GM23338 (cell line): Measurements from ENCODE around the gene SHB. TPM values are rescaled to one million over a fixed set of nuclear protein-coding genes. Genes with fewer than 3 reads are reported as not detected.

Experiments used
- ATAC-seq: fragments of 200-7000 bp; cut with Tn5 transposase; 3 replicates; pipeline ENCODE4 v1.9.1; 2020
- DNase-seq: peaks from one replicate; pipeline ENCODE4 v3.0.0-alpha.2; 2015; ENCODE audit warnings: low spot score
- H2AFZ ChIP-seq: fragments of 200-600 bp; sonication (generic); 2 replicates; pipeline ENCODE4 v1.8.0; 2016; ENCODE audit warnings: antibody characterized with exemption, mild to moderate bottlenecking, moderate library complexity
- H3F3A ChIP-seq: fragments of 200-600 bp; sonication (generic); replicated peaks from 2 replicates; pipeline ENCODE4 v1.8.0; 2017; ENCODE audit warnings: antibody characterized with exemption, mixed run types, low read depth
- H3K27ac ChIP-seq: fragments of 200-600 bp; sonication (generic); 2 replicates; pipeline ENCODE4 v1.6.1; 2016; ENCODE audit warnings: low read depth
- H3K27me3 ChIP-seq: fragments of 200-600 bp; sonication (generic); 2 replicates; pipeline ENCODE4 v1.8.0; 2016; ENCODE audit warnings: mild to moderate bottlenecking, mixed run types, moderate library complexity; ENCODE audit not compliant: insufficient read depth
- H3K36me3 ChIP-seq: fragments of 200-600 bp; sonication (generic); 2 replicates; pipeline ENCODE4 v1.8.0; 2016; ENCODE audit warnings: mild to moderate bottlenecking; ENCODE audit not compliant: insufficient read depth
- H3K4me1 ChIP-seq: fragments of 200-600 bp; sonication (generic); 2 replicates; pipeline ENCODE4 v1.8.0; 2016; ENCODE audit warnings: mild to moderate bottlenecking, moderate library complexity; ENCODE audit not compliant: insufficient read depth
- H3K4me2 ChIP-seq: fragments of 200-600 bp; sonication (generic); 2 replicates; pipeline ENCODE4 v1.7.1; 2017; ENCODE audit warnings: mixed run types
- H3K4me3 ChIP-seq: fragments of 200-600 bp; sonication (generic); 2 replicates; pipeline ENCODE4 v1.6.1; 2016; ENCODE audit warnings: mixed run types
- H3K79me2 ChIP-seq: fragments of 200-600 bp; sonication (generic); replicated peaks from 2 replicates; pipeline ENCODE4 v1.8.0; 2017; ENCODE audit warnings: mild to moderate bottlenecking; ENCODE audit not compliant: insufficient read depth
- H3K9me2 ChIP-seq: fragments of 200-600 bp; sonication (generic); 2 replicates; pipeline ENCODE4 v1.8.0; 2017; ENCODE audit not compliant: insufficient read depth
- H4K20me1 ChIP-seq: fragments of 200-600 bp; sonication (generic); replicated peaks from 2 replicates; pipeline ENCODE4 v1.8.0; 2017; ENCODE audit warnings: mild to moderate bottlenecking; ENCODE audit not compliant: insufficient read depth
- H3K27ac Mint-ChIP-seq: 2 replicates; pipeline ENCODE4 v1.8.0; 2020; ENCODE audit warnings: inconsistent platforms, mild to moderate bottlenecking, moderate library complexity, mixed read lengths
- H3K27me3 Mint-ChIP-seq: 3 replicates; pipeline ENCODE4 v1.8.0; 2022; ENCODE audit warnings: low read depth, mild to moderate bottlenecking, moderate library complexity, mixed read lengths, inconsistent platforms; ENCODE audit not compliant: insufficient read depth, poor library complexity
- H3K36me3 Mint-ChIP-seq: 3 replicates; pipeline ENCODE4 v1.8.0; 2021; ENCODE audit warnings: low read depth, mild to moderate bottlenecking, inconsistent platforms, moderate library complexity, mixed read lengths
- H3K4me1 Mint-ChIP-seq: 3 replicates; pipeline ENCODE4 v1.8.0; 2020; ENCODE audit warnings: mild to moderate bottlenecking, inconsistent platforms, mixed read lengths
- H3K4me3 Mint-ChIP-seq: 3 replicates; pipeline ENCODE4 v1.8.0; 2021; ENCODE audit warnings: moderate library complexity, mild to moderate bottlenecking, inconsistent platforms, mixed read lengths
- H3K9me3 Mint-ChIP-seq: 3 replicates; pipeline ENCODE4 v1.8.0; 2020; ENCODE audit warnings: moderate library complexity, mild to moderate bottlenecking, inconsistent platforms, mixed read lengths
- CREB1 ChIP-seq: fragments of 250-450 bp; sonication (Bioruptor Pico); IDR thresholded peaks from 2 replicates; pipeline ENCODE4 v1.5.0; 2020; ENCODE audit warnings: low read depth, mild to moderate bottlenecking, moderate library complexity
- CTCF ChIP-seq, 2 experiments: fragments of 200-600 bp in 1 of 2; sonication (generic) in 1 of 2; conservative IDR thresholded peaks; 2 replicates each; pipeline versions ENCODE4 v1.5.1 to v1.6.1; 2016 to 2017; ENCODE audit warnings: antibody characterized with exemption in 2 of 2, low read depth in 2 of 2, mild to moderate bottlenecking in 2 of 2, moderate library complexity in 1 of 2
- ETS1 ChIP-seq: IDR thresholded peaks from 2 replicates; pipeline ENCODE4 v1.6.1; 2016; ENCODE audit warnings: antibody characterized with exemption
- EZH2 ChIP-seq: fragments of 200-600 bp; sonication (generic); IDR thresholded peaks from one replicate; pipeline ENCODE4 v1.8.0; 2017; ENCODE audit warnings: antibody characterized with exemption, mild to moderate bottlenecking, low read depth; ENCODE audit not compliant: unreplicated experiment
- EZH2phosphoT487 ChIP-seq: fragments of 200-600 bp; sonication (generic); IDR thresholded peaks from one replicate; pipeline ENCODE4 v1.8.1; 2018; ENCODE audit warnings: antibody characterized with exemption; ENCODE audit not compliant: unreplicated experiment
- JUNB ChIP-seq: IDR thresholded peaks from one replicate; pipeline ENCODE4 v1.6.1; 2016; ENCODE audit warnings: antibody characterized with exemption; ENCODE audit not compliant: unreplicated experiment
- NANOG ChIP-seq: IDR thresholded peaks from 2 replicates; pipeline ENCODE4 v1.6.1; 2016; ENCODE audit warnings: antibody characterized with exemption, borderline replicate concordance
- POLR2AphosphoS5 ChIP-seq: IDR thresholded peaks from 2 replicates; pipeline ENCODE4 v1.6.1; 2016; ENCODE audit warnings: antibody characterized with exemption, low read depth
- STAT1 ChIP-seq: IDR thresholded peaks from one replicate; pipeline ENCODE4 v1.6.1; 2016; ENCODE audit warnings: antibody characterized with exemption; ENCODE audit not compliant: unreplicated experiment
- ZNF114 ChIP-seq: fragments of 250-450 bp; sonication (Bioruptor Pico); IDR thresholded peaks from 2 replicates; pipeline ENCODE4 v1.5.0; 2020; ENCODE audit warnings: mild to moderate bottlenecking, moderate library complexity
- ZNF331 ChIP-seq: fragments of 250-450 bp; sonication (Bioruptor Pico); IDR thresholded peaks from 2 replicates; pipeline ENCODE4 v1.5.0; 2020; ENCODE audit warnings: low read depth, mild to moderate bottlenecking, moderate library complexity
- ZNF462 ChIP-seq: fragments of 250-450 bp; sonication (Bioruptor Pico); IDR thresholded peaks from 2 replicates; pipeline ENCODE4 v1.5.0; 2020; ENCODE audit warnings: mild to moderate bottlenecking, moderate library complexity
- polyA plus RNA-seq: library from polyadenylated mRNA; unstranded; fragments of >200 nt; fragmentation: Nextera tagmentation; extraction: Ambion mirVana; gene quantifications from 2 replicates; pipeline ENCODE4 v1.2.1, GENCODE V29; 2016
- total RNA-seq: library from RNA; depleted of rRNA; stranded (reverse); fragments of >200 nt; shearing (Covaris generic); gene quantifications from 2 replicates; pipeline ENCODE4 v1.2.3, GENCODE V29; 2014
- TF ChIP-seq, protein P1 (sequence below): IDR thresholded peaks from one replicate; pipeline ENCODE4 v1.6.1; 2018; ENCODE audit warnings: antibody characterized with exemption; ENCODE audit not compliant: unreplicated experiment

SHB gene
- total and polyA plus RNA-seq, 2 experiments from 2014 or later: 1.5 to 14.0 TPM

GRCh38 chr9:37969558-37970300 is 99.3 kb downstream of the SHB start:
- no peak for TF ChIP-seq EZH2
- no peak for TF ChIP-seq ETS1
- no peak for TF ChIP-seq JUNB
- TF ChIP-seq CREB1 (CRISPR knock-in tag): no peak
- TF ChIP-seq NANOG: no peak
- TF ChIP-seq ZNF114 (CRISPR knock-in tag): no peak
- no peak for TF ChIP-seq ZNF331 (CRISPR knock-in tag)
- TF ChIP-seq POLR2AphosphoS5: no peak
- TF ChIP-seq EZH2phosphoT487: no peak
- TF ChIP-seq STAT1: no peak
- no peak for TF ChIP-seq ZNF462
- no peak for TF ChIP-seq CTCF (conservative IDR thresholded peaks at IDR 0.05; ENCODE audit: low read depth in 2 of 2)
- TF ChIP-seq, protein P1, sequence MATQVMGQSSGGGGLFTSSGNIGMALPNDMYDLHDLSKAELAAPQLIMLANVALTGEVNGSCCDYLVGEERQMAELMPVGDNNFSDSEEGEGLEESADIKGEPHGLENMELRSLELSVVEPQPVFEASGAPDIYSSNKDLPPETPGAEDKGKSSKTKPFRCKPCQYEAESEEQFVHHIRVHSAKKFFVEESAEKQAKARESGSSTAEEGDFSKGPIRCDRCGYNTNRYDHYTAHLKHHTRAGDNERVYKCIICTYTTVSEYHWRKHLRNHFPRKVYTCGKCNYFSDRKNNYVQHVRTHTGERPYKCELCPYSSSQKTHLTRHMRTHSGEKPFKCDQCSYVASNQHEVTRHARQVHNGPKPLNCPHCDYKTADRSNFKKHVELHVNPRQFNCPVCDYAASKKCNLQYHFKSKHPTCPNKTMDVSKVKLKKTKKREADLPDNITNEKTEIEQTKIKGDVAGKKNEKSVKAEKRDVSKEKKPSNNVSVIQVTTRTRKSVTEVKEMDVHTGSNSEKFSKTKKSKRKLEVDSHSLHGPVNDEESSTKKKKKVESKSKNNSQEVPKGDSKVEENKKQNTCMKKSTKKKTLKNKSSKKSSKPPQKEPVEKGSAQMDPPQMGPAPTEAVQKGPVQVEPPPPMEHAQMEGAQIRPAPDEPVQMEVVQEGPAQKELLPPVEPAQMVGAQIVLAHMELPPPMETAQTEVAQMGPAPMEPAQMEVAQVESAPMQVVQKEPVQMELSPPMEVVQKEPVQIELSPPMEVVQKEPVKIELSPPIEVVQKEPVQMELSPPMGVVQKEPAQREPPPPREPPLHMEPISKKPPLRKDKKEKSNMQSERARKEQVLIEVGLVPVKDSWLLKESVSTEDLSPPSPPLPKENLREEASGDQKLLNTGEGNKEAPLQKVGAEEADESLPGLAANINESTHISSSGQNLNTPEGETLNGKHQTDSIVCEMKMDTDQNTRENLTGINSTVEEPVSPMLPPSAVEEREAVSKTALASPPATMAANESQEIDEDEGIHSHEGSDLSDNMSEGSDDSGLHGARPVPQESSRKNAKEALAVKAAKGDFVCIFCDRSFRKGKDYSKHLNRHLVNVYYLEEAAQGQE: no peak
- no peak for DNase-seq
- Histone ChIP-seq H3K4me1 (no peaks in the 10 kb centered on the region), H3K27ac (no peak overlapping the region), H3K4me2 (no peak overlapping the region), H3F3A (no peaks in the 10 kb centered on the region), H3K9me2 (0 out of 2 replicates have a peak, but pooled peaks cover 2% of the 10 kb centered on the region), H3K79me2 (no peaks in the 10 kb centered on the region), H4K20me1 (no peaks in the 10 kb centered on the region; the same call in 1 of the 2 replicates), H3K36me3 (no peaks in the 10 kb centered on the region), H2AFZ (no peak overlapping the region), H3K4me3 (no peak overlapping the region), H3K27me3 (no peaks in the 10 kb centered on the region)
- Mint-ChIP-seq H3K27me3 (peaks cover 2% of the 10 kb centered on the region), H3K36me3 (no peaks in the 10 kb centered on the region), H3K4me3 (no peak overlapping the region), H3K4me1 (peaks cover 12% of the 10 kb centered on the region), H3K9me3 (no peaks in the 10 kb centered on the region), H3K27ac (no peak overlapping the region)
- ATAC-seq: no peak
